Left ventricle myocardium superior (tissue), 1 donor: ENCODE results near the gene RAG1. TPM values are rescaled to one million over a fixed set of nuclear protein-coding genes. Genes with fewer than 3 reads are reported as not detected.

Experiments used
- ATAC-seq: fragments of 200-7000 bp; cut with Tn5 transposase; one replicate; pipeline ENCODE4 v1.9.1; 2020; ENCODE audit warnings: mild to moderate bottlenecking, moderate library complexity
- DNase-seq: peaks from one replicate; pipeline ENCODE4 v3.0.0-alpha.2; 2020
- intact Hi-C: fragments of 100-400 bp; cut with micrococcal nuclease; formaldehyde crosslinking; loops from one replicate; pipeline ENCODE4 v1.11.0; 2022
- total RNA-seq: library from RNA; stranded (reverse); fragmentation: NEBNext Ultra II Directional; extraction: Animal tissue kit (Norgen Biotek cat#: 25700); gene quantifications from one replicate; pipeline ENCODE4 v1.2.1, GENCODE V29; 2021
- donor health status: DM: no; HTN: yes; CAD: no; lungs with severe emphysema.

RAG1 gene
- total RNA-seq, 1 donor from 2014 or later: 1.4 TPM

DNA sequence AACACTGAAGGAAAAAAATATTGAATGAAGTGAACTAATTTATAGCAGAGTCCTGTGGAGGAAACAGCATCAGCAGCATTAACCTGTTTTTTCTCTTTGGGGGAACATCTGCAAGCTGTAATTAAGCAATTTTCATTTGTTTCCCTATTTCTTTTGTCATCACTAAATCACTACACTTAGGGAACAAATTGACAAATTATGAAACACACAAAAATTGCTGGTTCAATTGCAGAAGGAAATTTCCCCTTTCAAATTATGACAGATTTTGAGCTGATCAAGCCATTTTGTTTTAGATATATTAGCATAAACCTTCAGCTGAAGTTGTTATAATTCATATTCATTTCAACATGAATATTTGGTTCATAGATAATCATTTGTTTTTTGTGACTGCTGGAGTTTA, 52.4 kb downstream of the RAG1 start:
- intact Hi-C loops: loop anchor here (5.0 to 10.0 kb wide), 2 partner anchors 55 to 118 kb away; partner anchors contain the start of gene RAG1
- DNase-seq: no peak
- no peak for ATAC-seq

DNA sequence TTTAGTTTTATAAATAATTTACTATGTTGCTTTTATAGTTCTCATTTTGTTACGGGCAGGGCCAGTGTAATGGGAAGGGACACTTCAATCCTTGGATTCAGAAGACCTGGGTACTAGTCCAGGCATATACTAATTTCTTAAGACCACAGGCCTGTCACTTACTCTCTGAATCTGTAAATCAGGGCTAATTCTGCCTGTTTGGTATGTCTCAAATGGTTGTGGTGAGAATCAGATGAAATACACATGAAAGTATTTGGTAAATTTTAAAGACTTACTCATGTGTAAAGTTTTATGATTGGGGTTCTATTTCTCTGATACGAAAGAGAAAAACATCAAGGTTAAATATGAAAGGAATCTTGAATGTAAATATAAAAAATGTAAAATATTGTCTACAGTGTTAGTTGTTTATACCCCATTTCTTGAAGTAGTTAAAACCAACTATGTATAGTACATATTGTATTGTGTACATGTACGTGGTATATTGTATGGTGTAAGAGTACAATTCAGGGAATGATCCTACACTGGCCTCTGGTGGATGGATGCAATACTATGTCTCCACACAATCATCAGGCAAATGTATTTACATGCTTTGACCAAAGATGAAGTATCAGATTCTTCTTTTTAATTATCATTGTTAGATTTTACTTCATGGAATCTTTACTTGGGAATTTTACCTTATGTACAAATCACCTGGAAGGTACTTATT, 54.8 kb downstream of the RAG1 start:
- intact Hi-C loops: loop anchor here (5.0 to 10.0 kb wide), 2 partner anchors 58 to 120 kb away; partner anchors contain the start of gene RAG1
- DNase-seq (no peak), ATAC-seq (peak; percentile 66)

DNA sequence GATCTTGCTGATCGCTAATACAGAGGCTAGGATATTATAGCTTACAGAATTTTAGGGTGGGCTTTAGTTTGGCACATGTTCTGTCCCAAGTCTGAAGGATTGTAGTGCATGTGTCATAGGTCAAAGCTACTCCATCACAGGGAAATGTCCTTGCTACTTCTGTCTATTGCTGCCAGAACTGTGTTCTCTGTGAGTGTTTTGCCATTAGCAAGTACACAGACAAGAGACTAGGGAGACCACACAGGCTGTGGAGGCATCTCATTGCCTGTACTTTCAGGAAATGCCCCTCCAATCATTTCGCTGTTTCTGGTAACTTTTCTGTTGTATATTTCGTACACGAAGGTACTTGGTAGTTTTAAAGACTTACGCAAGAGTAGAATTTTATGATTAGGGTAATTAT, 55.7 kb downstream of the RAG1 start:
- no peak for ATAC-seq
- intact Hi-C loops: loop anchor here (5.0 to 10.0 kb wide), 2 partner anchors 59 to 121 kb away; partner anchors contain the start of gene RAG1
- no peak for DNase-seq

DNA sequence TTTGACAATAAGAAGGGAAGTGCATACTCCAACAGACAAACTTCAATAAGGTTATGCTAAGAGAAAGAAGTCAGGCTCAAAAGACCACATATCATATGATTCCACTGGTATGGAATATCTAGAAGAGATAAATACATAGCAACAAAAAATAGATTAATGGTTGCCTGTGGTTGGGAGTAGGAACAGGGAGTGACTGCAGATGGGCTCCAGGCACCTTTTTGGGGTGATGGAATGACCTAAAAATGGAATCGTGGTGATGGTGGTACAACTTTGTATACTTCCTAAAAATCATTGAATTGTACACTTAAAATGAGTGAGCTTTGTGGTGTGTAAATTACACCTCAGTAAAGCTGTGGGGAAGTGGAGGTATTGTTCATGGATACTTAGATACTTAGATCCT, 59.2 kb downstream of the RAG1 start:
- DNase-seq (no peak), ATAC-seq (no peak)
- intact Hi-C loops: loop anchor here (10.0 kb wide), 1 partner anchor 62 kb away; the partner anchor contains the start of gene RAG1

DNA sequence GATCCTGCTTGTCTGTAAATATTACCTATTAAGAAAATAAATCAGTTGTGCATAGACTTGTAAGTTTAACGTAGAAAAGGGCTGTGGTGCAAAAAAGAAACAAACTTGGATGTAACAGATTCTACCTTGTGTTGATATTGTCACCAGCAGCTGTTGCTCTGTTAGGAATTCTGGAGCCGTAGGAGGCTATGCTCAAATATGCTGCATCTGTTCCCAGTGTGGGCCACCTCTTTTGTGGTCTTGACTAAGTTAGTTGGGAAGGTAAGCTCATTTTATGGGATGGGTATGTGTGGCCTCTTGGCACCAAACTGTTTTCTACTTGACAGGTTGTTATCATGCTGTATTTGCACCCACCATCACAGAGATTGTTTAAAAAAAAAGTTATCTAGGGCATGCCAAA, 59.7 kb downstream of the RAG1 start:
- intact Hi-C loops: loop anchor here (10.0 kb wide), 1 partner anchor 63 kb away; the partner anchor contains the start of gene RAG1
- DNase-seq (no peak), ATAC-seq (no peak)

DNA sequence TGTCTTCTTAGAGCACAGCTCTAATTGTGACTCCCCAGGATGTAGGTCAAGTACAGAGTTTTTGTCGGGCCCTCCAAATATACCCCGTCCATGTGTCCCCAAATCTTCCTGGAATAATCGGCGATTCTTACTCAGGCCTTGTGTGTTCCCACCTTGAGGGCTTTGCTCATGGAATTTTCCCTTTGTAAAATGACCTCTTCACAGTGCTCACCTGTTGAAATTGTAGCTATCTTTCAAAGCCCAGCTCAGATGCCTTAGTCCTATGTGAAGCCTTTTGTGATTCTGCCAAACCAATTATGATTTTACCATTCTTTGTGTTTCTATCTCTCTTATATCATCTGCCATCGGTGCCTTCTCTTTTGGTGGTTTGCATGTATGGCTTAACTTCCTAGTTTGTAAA, 60.3 kb downstream of the RAG1 start:
- intact Hi-C loops: loop anchor here (10.0 kb wide), 1 partner anchor 63 kb away; the partner anchor contains the start of gene RAG1
- ATAC-seq (no peak), DNase-seq (no peak)

GRCh38 chr11:36628765-36629244, 61.0 kb downstream of the RAG1 start:
- DNase-seq: no peak
- no peak for ATAC-seq

More at GRCh38 chr11:36628765-36629244, 61.0 kb downstream of the RAG1 start:
- intact Hi-C loops: loop anchor here (10.0 kb wide), 1 partner anchor 64 kb away; the partner anchor contains the start of gene RAG1

Other genes starting within 250 kb of the RAG1 start
- gene TRAF6, start 57.7 kb upstream of the RAG1 start, total RNA-seq: 11.6 TPM
- gene IFTAP, start 26.5 kb downstream of the RAG1 start, total RNA-seq: 44.6 TPM
- not detected for gene RAG2, start 30.2 kb downstream of the RAG1 start, total RNA-seq